K562 (cell line): ENCODE measurements around the gene CDKN2C. TPM values are rescaled to one million over a fixed set of nuclear protein-coding genes. Genes with fewer than 3 reads are reported as not detected.

Experiments
- ATAC-seq: fragments of 200-7000 bp; cut with Tn5 transposase; 3 replicates; pipeline ENCODE4 v1.9.1; 2020; ENCODE audit warnings: moderate library complexity
- BruUV-seq: library from RNA; stranded (reverse); fragments of 400-500 nt; replicated peaks from 2 replicates; lab custom pipeline; 2021; lab: Mats Ljungman, UMichigan
- CTCF ChIA-PET: fragments of 300-600 bp; formaldehyde crosslinking; extraction: SDS; loops from one replicate; lab custom pipeline; 2021; ENCODE audit warnings: low intra/inter-chr PET ratio; lab: Yijun Ruan, JAX
- POLR2A ChIA-PET: fragments of 300-600, 350-650 bp; sonication (Branson Sonifier 250); formaldehyde crosslinking; extraction: SDS; loops from one replicate; lab custom pipeline; 2021; ENCODE audit warnings: antibody characterized with exemption, inconsistent platforms; lab: Yijun Ruan, JAX
- DNase-seq, 4 experiments: peaks; one replicate each; pipeline versions ENCODE4 v3.0.0 to v3.0.0-alpha.2; 2011 to 2018; ENCODE audit warnings: low spot score in 3 of 4, mixed read lengths in 3 of 4; ENCODE audit errors: extremely low read depth in 1 of 4
- FAIRE-seq: peaks from 2 replicates; lab custom pipeline; 2011; peaks lifted over from hg19 to GRCh38; lab: Jason Lieb, UNC
- H2AFZ ChIP-seq: 2 replicates; pipeline ENCODE4 v1.6.0; 2011; ENCODE audit warnings: low read depth, low read length, control low read depth, inconsistent platforms
- H3K27ac ChIP-seq: fragments of 200-600 bp; 3 replicates; pipeline ENCODE4 v1.8.0; 2011; ENCODE audit warnings: low read depth, mild to moderate bottlenecking, control low read depth, inconsistent platforms, low read length, moderate library complexity, mixed read lengths; ENCODE audit errors: extremely low read depth
- H3K27me3 ChIP-seq, 2 experiments: fragments of 300-600 bp in 1 of 2; 2 replicates in 1 of 2; 3 replicates in 1 of 2; pipeline versions ENCODE4 v1.6.0 to v1.8.0; 2011; ENCODE audit warnings: inconsistent platforms in 2 of 2, low read length in 2 of 2, mild to moderate bottlenecking in 1 of 2, mixed read lengths in 1 of 2, moderate library complexity in 1 of 2; ENCODE audit not compliant: control insufficient read depth in 2 of 2, insufficient read depth in 2 of 2
- H3K36me3 ChIP-seq: fragments of 300-600 bp; 3 replicates; pipeline ENCODE4 v1.8.0; 2011; ENCODE audit warnings: mild to moderate bottlenecking, low read length, inconsistent platforms; ENCODE audit not compliant: control insufficient read depth, insufficient read depth
- H3K4me1 ChIP-seq, 2 experiments: fragments of 200-600 bp in 1 of 2; replicated peaks in 1 of 2; 2 replicates in 1 of 2; 3 replicates in 1 of 2; pipeline versions ENCODE4 v1.5.1 to v1.8.0; 2011; ENCODE audit warnings: inconsistent platforms in 2 of 2, low read length in 2 of 2, mild to moderate bottlenecking in 1 of 2, mixed read lengths in 1 of 2, moderate library complexity in 1 of 2; ENCODE audit not compliant: control insufficient read depth in 2 of 2, insufficient read depth in 2 of 2
- H3K4me2 ChIP-seq: 2 replicates; pipeline ENCODE4 v1.6.1; 2011; ENCODE audit warnings: low read length, control low read depth, inconsistent platforms, mixed read lengths; ENCODE audit not compliant: insufficient read depth
- H3K4me3 ChIP-seq: fragments of 200-600 bp; sonication (generic), shearing (Covaris generic); 2 replicates; pipeline ENCODE4 v1.5.1; 2016; ENCODE audit warnings: control low read depth, inconsistent platforms
- H3K79me2 ChIP-seq: fragments of 200-600 bp; 3 replicates; pipeline ENCODE4 v1.8.0; 2011; ENCODE audit warnings: low read length, inconsistent platforms; ENCODE audit not compliant: control insufficient read depth, insufficient read depth
- H3K9ac ChIP-seq, 2 experiments: 2 replicates each; pipeline versions ENCODE4 v1.6.0 to v1.6.1; 2011; ENCODE audit warnings: low read depth in 2 of 2, low read length in 2 of 2, control low read depth in 1 of 2, inconsistent platforms in 1 of 2, mild to moderate bottlenecking in 1 of 2, mixed read lengths in 1 of 2; ENCODE audit not compliant: insufficient read depth in 1 of 2
- H3K9me1 ChIP-seq: one replicate; pipeline ENCODE4 v1.6.0; 2011; ENCODE audit warnings: inconsistent platforms, mild to moderate bottlenecking, low read length, moderate library complexity; ENCODE audit not compliant: control insufficient read depth, insufficient read depth
- H3K9me3 ChIP-seq: replicated peaks from 2 replicates; pipeline ENCODE4 v1.5.1; 2011; ENCODE audit warnings: low read depth, low read length, inconsistent platforms; ENCODE audit not compliant: control insufficient read depth, insufficient read depth
- H4K20me1 ChIP-seq: replicated peaks from 2 replicates; pipeline ENCODE4 v1.6.1; 2011; ENCODE audit warnings: low read length, inconsistent platforms, mixed read lengths; ENCODE audit not compliant: control insufficient read depth, insufficient read depth
- ASH1L ChIP-seq: fragments of 450-650 bp; IDR thresholded peaks from 2 replicates; pipeline ENCODE4 v1.6.1; 2018; ENCODE audit warnings: borderline replicate concordance, mild to moderate bottlenecking, low read depth; ENCODE audit not compliant: partially characterized antibody
- FOSL1 ChIP-seq: fragments of 200-800 bp; sonication (Bioruptor generic); conservative IDR thresholded peaks from 2 replicates; pipeline ENCODE4 v1.6.1; 2016; ENCODE audit warnings: missing genetic modification characterization, missing compliant biosample characterization
- NONO ChIP-seq, 2 experiments: fragments of 200-400 bp in 1 of 2; fragments of 450-650 bp in 1 of 2; formaldehyde crosslinking in 1 of 2; IDR thresholded peaks; 2 replicates each; pipeline ENCODE4 v1.6.1; 2017; ENCODE audit warnings: low read depth in 2 of 2, mild to moderate bottlenecking in 2 of 2, moderate library complexity in 2 of 2, low read length in 1 of 2
- NUFIP1 ChIP-seq: fragments of 450-650 bp; IDR thresholded peaks from 2 replicates; pipeline ENCODE4 v1.6.1; 2018; ENCODE audit not compliant: partially characterized antibody
- POLR2H ChIP-seq: IDR thresholded peaks from 2 replicates; pipeline ENCODE4 v1.6.1; 2016; ENCODE audit warnings: missing genetic modification characterization, low read depth, mild to moderate bottlenecking, control low read depth, missing compliant biosample characterization, moderate library complexity
- ZNF431 ChIP-seq: sonication (generic); formaldehyde crosslinking; IDR thresholded peaks from 2 replicates; pipeline ENCODE4 v1.8.0; 2022; ENCODE audit warnings: mild to moderate bottlenecking, missing genetic modification reagents
- ZSCAN29 ChIP-seq: fragments of 450-650 bp; IDR thresholded peaks from 2 replicates; pipeline ENCODE4 v1.6.1; 2017
- WGBS: fragments of 100-300 bp; shearing (Covaris generic); methylation state at CpG from one replicate; pipeline ENCODE4 v1.1.6; 2016; ENCODE audit warnings: low coverage, mixed read lengths; ENCODE audit not compliant: insufficient coverage; ENCODE audit errors: missing lambda C conversion rate; 5-methylcytosine and 5-hydroxymethylcytosine counted together
- in situ Hi-C: fragments of 300-500 bp; cut with MboI; formaldehyde crosslinking; loops from 4 replicates; pipeline ENCODE4 v1.15.0; 2018; ENCODE audit warnings: inconsistent platforms, mixed read lengths
- intact Hi-C: fragments of 100-400 bp; cut with micrococcal nuclease; formaldehyde crosslinking; loops from 2 replicates; pipeline ENCODE4 v1.14.2; 2022
- polyA plus RNA-seq, 8 experiments: library from polyadenylated mRNA; depleted of rRNA in 4 of 8; stranded (reverse) in 5 of 8; unstranded in 3 of 8; fragments of >200 nt; fragmentation: Nextera tagmentation in 2 of 8; fragmentation: Illumina TruSeq in 1 of 8; extraction: Ambion mirVana in 2 of 8; extraction: Trizol in 1 of 8; gene quantifications; 2 replicates each; pipeline versions ENCODE4 v1.2.1 to v1.2.3, GENCODE V29; 2011 to 2014; ENCODE audit warnings: inconsistent platforms in 1 of 8, missing spikeins in 1 of 8
- total RNA-seq, 7 experiments: library from RNA; depleted of rRNA in 6 of 7; stranded (reverse); fragments of >200 nt in 6 of 7; fragmentation: Illumina TruSeq in 2 of 7; extraction: Trizol in 2 of 7; gene quantifications; 2 replicates each; pipeline versions ENCODE4 v1.2.1 to v1.2.3, GENCODE V29; 2011 to 2021; ENCODE audit warnings: low replicate concordance in 1 of 7
- TF ChIP-seq, protein P1 (sequence below), 2 experiments: fragments of 450-650 bp in 1 of 2; sonication (generic) in 1 of 2; formaldehyde crosslinking in 1 of 2; IDR thresholded peaks; 2 replicates each; pipeline versions ENCODE4 v1.7.1 to v1.9.0; 2016 to 2022; ENCODE audit warnings: inconsistent platforms in 1 of 2, mild to moderate bottlenecking in 1 of 2, missing genetic modification reagents in 1 of 2

CDKN2C gene
- total and polyA plus RNA-seq, 9 of the 15 experiments (the other 6 are each of a cell fraction or from before 2014, with no cell fraction given): 11.9 to 74.3 (median 45.9) TPM

DNA sequence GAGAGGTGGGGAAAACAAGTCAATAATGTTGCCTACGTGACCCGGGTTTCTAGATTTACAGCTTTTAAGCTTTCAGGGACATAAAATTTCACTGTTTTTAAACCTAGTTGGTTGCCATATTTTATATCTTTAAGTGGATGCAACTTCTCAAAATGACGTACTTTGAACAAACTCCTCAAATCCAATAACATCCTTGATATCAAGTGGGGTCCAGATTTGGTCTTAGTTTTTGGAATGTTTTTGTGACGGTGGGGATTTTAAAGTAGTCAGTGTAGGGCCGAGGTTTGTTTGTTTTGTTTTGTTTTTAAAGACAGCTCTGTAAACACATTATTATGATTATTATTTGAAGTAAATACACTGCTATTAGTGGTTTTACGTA, 453 bp downstream of the CDKN2C start (continued):
- TF ChIP-seq NONO (IDR thresholded peaks at IDR 0.05; ENCODE audit: low read depth in 2 of 2, low read length in 1 of 2): no peak
- TF ChIP-seq, all 486 proteins: peak for 6

DNA sequence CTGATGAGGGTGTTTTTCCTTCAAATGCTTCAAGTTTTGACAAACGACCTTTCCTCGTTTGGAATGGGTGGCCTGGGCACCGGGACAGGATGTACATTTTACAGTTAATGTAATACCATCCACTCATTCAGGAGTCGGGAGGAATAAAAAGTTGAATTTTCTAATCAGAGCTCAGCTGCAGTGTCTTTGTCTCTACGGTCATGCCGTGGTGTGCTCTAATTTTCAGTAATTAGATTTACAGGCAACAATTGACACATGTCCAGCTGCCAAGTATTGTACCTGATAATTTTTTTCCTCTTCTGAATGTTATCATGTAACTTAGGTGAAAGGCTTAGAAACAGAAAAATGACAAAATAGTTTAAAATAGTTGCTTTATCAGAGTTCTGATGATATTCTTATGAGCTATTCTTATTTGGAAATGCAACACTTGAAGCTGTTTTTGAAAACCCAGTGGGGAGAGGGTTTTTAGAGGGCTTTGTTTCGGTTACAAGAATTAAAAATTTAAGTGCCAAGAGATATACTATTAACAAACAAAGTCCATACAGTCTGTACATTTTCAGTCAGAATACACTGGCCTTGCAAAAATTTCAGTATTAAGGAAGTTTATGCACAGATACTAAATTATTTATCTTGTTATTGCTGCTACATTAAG, 1.0 kb downstream of the CDKN2C start:
- peak overlapping the region; percentile 78 for H3K4me3 ChIP-seq
- H3K9ac ChIP-seq: peak overlapping the region; percentile 57 to 94; a peak in 3 of 4 replicates
- peaks cover 83% of the 10 kb centered on the region for H3K79me2 ChIP-seq
- H3K36me3 ChIP-seq: peaks cover 17% of the 10 kb centered on the region; the same call in 1 of the 3 replicates
- H3K27ac ChIP-seq: peak overlapping the region; percentile 92
- peaks cover 17 to 20% of the 10 kb centered on the region in 2 experiments for H3K4me1 ChIP-seq
- 0% methylated on average over 7 of the region's 7 CpGs for WGBS
- peak in 1 of 4 experiments; percentile 41 for DNase-seq
- in situ Hi-C loops: no loop called here
- H3K27me3 ChIP-seq: no peaks in the 10 kb centered on the region
- H4K20me1 ChIP-seq: 0 out of 2 replicates have a peak, but pooled peaks cover 3% of the 10 kb centered on the region
- peak; percentile 0; the same call in 2 of the 3 replicates for ATAC-seq
- H2AFZ ChIP-seq: no peak overlapping the region
- no TSS peak for BruUV-seq
- H3K4me2 ChIP-seq: peak overlapping the region; percentile 98
- H3K9me3 ChIP-seq: no peaks in the 10 kb centered on the region
- H3K9me1 ChIP-seq: no peaks in the 10 kb centered on the region
- intact Hi-C loops: loop anchor here (5.0 to 10.0 kb wide), 3 partner anchors 546 to 906 kb away; partner anchors contain the start of genes EPS15 and NRDC
- CTCF ChIA-PET: no interaction called here
- POLR2A ChIA-PET: interaction anchor here (0.8 to 4.3 kb wide), 6 partner anchors 7 to 63 kb away, joined by 3 to 65 read pairs (median 6); partner anchors contain the start of gene FAF1
- FAIRE-seq: no peak
- TF ChIP-seq POLR2H (tag): 0 out of 2 replicates have a peak, but pooled peaks have one; percentile 16
- TF ChIP-seq, protein P1, sequence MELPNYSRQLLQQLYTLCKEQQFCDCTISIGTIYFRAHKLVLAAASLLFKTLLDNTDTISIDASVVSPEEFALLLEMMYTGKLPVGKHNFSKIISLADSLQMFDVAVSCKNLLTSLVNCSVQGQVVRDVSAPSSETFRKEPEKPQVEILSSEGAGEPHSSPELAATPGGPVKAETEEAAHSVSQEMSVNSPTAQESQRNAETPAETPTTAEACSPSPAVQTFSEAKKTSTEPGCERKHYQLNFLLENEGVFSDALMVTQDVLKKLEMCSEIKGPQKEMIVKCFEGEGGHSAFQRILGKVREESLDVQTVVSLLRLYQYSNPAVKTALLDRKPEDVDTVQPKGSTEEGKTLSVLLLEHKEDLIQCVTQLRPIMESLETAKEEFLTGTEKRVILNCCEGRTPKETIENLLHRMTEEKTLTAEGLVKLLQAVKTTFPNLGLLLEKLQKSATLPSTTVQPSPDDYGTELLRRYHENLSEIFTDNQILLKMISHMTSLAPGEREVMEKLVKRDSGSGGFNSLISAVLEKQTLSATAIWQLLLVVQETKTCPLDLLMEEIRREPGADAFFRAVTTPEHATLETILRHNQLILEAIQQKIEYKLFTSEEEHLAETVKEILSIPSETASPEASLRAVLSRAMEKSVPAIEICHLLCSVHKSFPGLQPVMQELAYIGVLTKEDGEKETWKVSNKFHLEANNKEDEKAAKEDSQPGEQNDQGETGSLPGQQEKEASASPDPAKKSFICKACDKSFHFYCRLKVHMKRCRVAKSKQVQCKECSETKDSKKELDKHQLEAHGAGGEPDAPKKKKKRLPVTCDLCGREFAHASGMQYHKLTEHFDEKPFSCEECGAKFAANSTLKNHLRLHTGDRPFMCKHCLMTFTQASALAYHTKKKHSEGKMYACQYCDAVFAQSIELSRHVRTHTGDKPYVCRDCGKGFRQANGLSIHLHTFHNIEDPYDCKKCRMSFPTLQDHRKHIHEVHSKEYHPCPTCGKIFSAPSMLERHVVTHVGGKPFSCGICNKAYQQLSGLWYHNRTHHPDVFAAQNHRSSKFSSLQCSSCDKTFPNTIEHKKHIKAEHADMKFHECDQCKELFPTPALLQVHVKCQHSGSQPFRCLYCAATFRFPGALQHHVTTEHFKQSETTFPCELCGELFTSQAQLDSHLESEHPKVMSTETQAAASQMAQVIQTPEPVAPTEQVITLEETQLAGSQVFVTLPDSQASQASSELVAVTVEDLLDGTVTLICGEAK (IDR thresholded peaks at IDR 0.05): 0 out of 2 replicates have a peak, but pooled peaks have one; percentile 7
- TF ChIP-seq, protein P1 (CRISPR knock-in tag; IDR thresholded peaks at IDR 0.05): no peak
- TF ChIP-seq ZNF431 (CRISPR knock-in tag): no peak
- no peak for TF ChIP-seq NUFIP1
- peak; percentile 10 for TF ChIP-seq ASH1L
- 0 out of 2 replicates have a peak, but pooled peaks have one; percentile 32 for TF ChIP-seq FOSL1 (tag)
- peak; percentile 69; the same call in 1 of the 2 replicates for TF ChIP-seq ZSCAN29
